GM18526 (cell line): ENCODE results near the gene LGALS4.

Experiments
- POLR2A ChIP-seq: IDR thresholded peaks from 3 replicates; pipeline ENCODE4 v1.6.1; 2011; ENCODE audit not compliant: insufficient read length; ENCODE audit errors: extremely low read depth

The LGALS4 gene

GRCh38 chr19:38812841-38813320 lies at the start of gene LGALS4:
Gene LGALS4 (minus strand): TSS chr19:38812945. CDS start chr19:38812886, 59 bp downstream.
- no peak for TF ChIP-seq POLR2A

- TF ChIP-seq POLR2A, result no peak
Measured at GRCh38 chr19:38861368-38861767, 48.6 kb upstream of the LGALS4 start.

- no peak for TF ChIP-seq POLR2A
Measured at GRCh38 chr19:38856813-38857212, 44.1 kb upstream of the LGALS4 start.

- no peak for TF ChIP-seq POLR2A
Measured at GRCh38 chr19:38853214-38853613, 40.5 kb upstream of the LGALS4 start.

- peak; percentile 53 for TF ChIP-seq POLR2A
Measured at GRCh38 chr19:38852231-38853044, 39.7 kb upstream of the LGALS4 start.

- TF ChIP-seq POLR2A, result peak; percentile 70
Measured at GRCh38 chr19:38851622-38852230, 39.0 kb upstream of the LGALS4 start.

- no peak for TF ChIP-seq POLR2A
Measured at GRCh38 chr19:38850976-38851621, 38.4 kb upstream of the LGALS4 start.

GRCh38 chr19:38850436-38850975 lies 37.8 kb upstream of the LGALS4 start:
- peak; percentile 73 for TF ChIP-seq POLR2A

- peak; percentile 90 for TF ChIP-seq POLR2A
Measured at GRCh38 chr19:38849860-38850435, 37.2 kb upstream of the LGALS4 start, which contains the start of gene HNRNPL. Gene HNRNPL (minus strand): TSS chr19:38849986. CDS start chr19:38849966, 20 bp downstream.

- no peak for TF ChIP-seq POLR2A
Measured at GRCh38 chr19:38849147-38849859, 36.6 kb upstream of the LGALS4 start.

- TF ChIP-seq POLR2A, result no peak
Measured at GRCh38 chr19:38848299-38849146, 35.8 kb upstream of the LGALS4 start.

GRCh38 chr19:38846097-38846496 lies 33.4 kb upstream of the LGALS4 start:
- no peak for TF ChIP-seq POLR2A

- TF ChIP-seq POLR2A, result no peak
Measured at GRCh38 chr19:38845374-38846024, 32.8 kb upstream of the LGALS4 start.
